ENCODE results near the gene RHBDL3.

- TF ChIP-seq CTCF (conservative IDR thresholded peaks at IDR 0.05; ENCODE audit: low read depth, low read length) (no peak), EZH2 (IDR thresholded peaks at IDR 0.05; ENCODE audit: borderline replicate concordance, low read depth, low read length, poor library complexity, severe bottlenecking) (no peak)
Observed at GRCh38 chr17:32288615-32289014, 23.0 kb downstream of the RHBDL3 start.

Measured in A673 (cell line).